ENCODE results near the gene CEP97.

The CEP97 gene

DNA sequence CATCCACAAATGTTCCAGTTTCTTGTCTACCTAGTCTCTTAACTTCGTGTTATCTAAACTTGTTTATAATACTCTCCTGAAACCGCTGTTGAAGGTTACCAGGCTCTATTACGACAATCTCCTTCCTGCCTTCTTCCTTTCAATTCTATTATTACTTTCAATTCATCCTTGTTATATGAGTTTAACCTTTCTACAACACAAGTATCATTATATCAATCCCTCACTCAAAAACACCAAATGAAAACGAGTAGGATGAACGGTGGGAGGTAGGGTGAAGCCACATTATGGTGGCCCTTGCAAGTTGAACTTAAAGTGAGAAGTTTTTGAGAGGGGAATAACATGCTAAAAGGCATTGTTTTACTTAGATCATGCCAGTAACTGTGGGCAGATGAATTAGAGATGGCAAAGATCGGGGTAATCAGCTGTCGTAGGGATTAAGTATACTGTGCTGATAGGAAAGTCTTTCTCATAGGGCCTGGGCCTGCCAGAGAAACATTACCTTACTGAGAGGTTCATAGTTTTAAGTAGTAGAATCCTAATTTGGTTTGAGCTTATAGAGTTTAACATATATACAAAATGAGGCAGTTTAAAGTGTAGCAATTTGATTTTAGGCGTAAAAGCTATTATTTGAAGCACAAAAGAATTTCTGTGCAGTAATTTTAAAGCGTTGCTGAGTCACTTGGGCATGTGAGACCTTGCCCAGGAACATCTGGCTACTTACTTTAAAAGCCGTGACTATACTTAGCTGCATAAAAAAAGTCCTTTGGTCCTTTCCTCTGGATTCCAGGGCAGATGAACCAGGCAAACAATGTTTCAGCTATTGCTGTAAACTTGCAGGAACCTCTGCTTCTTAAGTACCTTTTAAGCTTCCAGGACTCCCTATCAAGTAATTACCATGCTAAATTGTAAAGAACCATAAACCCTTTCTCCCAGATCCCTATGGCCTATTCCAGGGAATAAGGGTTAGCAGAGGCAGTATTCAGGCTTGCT, 3.3 kb upstream of the CEP97 start:
- DNase-seq (ENCODE audit: low read depth): peak; percentile 27
- no peak for TF ChIP-seq MAX (IDR thresholded peaks at IDR 0.05; ENCODE audit: low read depth, low read length)
- TF ChIP-seq POLR2A (IDR thresholded peaks at IDR 0.05; ENCODE audit: extremely low read depth, insufficient read length): no peak
- no peak for TF ChIP-seq MYC (IDR thresholded peaks at IDR 0.05; ENCODE audit: low read depth, low read length)
- TF ChIP-seq, protein P1, sequence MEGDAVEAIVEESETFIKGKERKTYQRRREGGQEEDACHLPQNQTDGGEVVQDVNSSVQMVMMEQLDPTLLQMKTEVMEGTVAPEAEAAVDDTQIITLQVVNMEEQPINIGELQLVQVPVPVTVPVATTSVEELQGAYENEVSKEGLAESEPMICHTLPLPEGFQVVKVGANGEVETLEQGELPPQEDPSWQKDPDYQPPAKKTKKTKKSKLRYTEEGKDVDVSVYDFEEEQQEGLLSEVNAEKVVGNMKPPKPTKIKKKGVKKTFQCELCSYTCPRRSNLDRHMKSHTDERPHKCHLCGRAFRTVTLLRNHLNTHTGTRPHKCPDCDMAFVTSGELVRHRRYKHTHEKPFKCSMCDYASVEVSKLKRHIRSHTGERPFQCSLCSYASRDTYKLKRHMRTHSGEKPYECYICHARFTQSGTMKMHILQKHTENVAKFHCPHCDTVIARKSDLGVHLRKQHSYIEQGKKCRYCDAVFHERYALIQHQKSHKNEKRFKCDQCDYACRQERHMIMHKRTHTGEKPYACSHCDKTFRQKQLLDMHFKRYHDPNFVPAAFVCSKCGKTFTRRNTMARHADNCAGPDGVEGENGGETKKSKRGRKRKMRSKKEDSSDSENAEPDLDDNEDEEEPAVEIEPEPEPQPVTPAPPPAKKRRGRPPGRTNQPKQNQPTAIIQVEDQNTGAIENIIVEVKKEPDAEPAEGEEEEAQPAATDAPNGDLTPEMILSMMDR (IDR thresholded peaks at IDR 0.05; ENCODE audit: low read depth, low read length): no peak
- no peak overlapping the region for H3K4me3 ChIP-seq (ENCODE audit: low read depth, low read length)

GRCh38 chr3:101722394-101723173, 1.8 kb upstream of the CEP97 start:
- DNase-seq (ENCODE audit: low read depth): peak; percentile 78
- no peak overlapping the region for H3K4me3 ChIP-seq (ENCODE audit: low read depth, low read length)
- TF ChIP-seq POLR2A (IDR thresholded peaks at IDR 0.05; ENCODE audit: extremely low read depth, insufficient read length) (peak; percentile 10), MAX (IDR thresholded peaks at IDR 0.05; ENCODE audit: low read depth, low read length) (no peak)

DNA sequence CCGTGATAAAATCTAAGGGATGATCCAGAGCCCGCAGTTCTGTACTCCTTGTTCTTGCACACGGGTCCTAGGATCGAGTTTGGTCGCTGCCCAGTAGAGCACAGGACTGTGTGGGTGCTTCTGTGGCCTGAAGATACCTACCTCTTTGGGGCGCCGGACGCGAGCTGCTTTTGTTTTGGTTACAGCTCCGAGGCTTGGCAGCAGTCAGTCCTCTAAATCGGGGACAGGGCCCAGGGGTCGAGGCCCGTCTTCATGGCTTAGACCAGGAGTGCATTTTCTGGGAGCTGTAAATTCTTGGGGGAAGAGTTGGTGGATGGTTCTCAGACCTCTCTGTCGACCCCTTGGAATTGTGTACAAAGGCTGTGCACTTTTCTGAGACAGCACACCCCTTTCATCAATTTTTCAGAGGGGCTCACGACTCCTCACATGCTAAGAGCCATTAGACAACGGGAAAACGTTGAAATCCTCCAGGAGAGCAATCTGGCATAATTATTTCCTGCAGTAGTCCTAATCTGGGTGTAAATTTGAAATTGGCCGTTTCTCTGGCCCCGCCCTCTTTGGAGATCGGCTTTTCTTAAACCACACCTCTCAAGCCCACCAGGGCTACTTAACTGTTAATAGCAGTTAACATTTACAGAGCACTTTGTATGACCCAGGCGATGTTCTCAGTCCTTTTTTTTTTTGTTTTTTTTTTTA, 928 bp downstream of the CEP97 start:
- H3K4me3 ChIP-seq (ENCODE audit: low read depth, low read length): peak overlapping the region; percentile 97
- peak; percentile 48 for DNase-seq (ENCODE audit: low read depth)
- no peak for TF ChIP-seq MAX (IDR thresholded peaks at IDR 0.05; ENCODE audit: low read depth, low read length)
- no peak for TF ChIP-seq MYC (IDR thresholded peaks at IDR 0.05; ENCODE audit: low read depth, low read length)
- no peak for TF ChIP-seq POLR2A (IDR thresholded peaks at IDR 0.05; ENCODE audit: extremely low read depth, insufficient read length)
- TF ChIP-seq, protein P1 (IDR thresholded peaks at IDR 0.05; ENCODE audit: low read depth, low read length): no peak

DNA sequence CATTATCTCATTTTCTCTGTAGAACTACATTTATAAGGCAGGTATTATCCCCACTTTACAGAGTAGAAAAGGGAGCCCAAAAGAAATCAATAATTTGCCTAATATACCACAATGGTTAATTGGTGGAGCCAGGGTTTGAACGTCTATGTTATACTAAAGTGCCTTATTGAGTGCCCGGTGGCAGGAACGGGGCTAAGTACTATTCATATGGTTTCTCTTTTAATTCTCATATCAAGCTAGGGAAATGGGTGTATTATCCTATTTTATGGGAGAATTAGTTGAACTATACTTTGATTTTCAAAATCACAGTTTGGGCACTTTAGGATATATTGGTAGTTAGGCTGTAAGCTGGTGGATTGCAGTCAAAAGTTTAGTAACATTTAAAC, 1.5 kb downstream of the CEP97 start:
- TF ChIP-seq MAX (IDR thresholded peaks at IDR 0.05; ENCODE audit: low read depth, low read length) (no peak), POLR2A (IDR thresholded peaks at IDR 0.05; ENCODE audit: extremely low read depth, insufficient read length) (no peak)
- DNase-seq (ENCODE audit: low read depth): no peak
- peak overlapping the region; percentile 97 for H3K4me3 ChIP-seq (ENCODE audit: low read depth, low read length)

GRCh38 chr3:101729586-101729985, 5.2 kb downstream of the CEP97 start:
- no peak for DNase-seq (ENCODE audit: low read depth)
- no peak overlapping the region for H3K4me3 ChIP-seq (ENCODE audit: low read depth, low read length)
- TF ChIP-seq MYC (IDR thresholded peaks at IDR 0.05; ENCODE audit: low read depth, low read length) (no peak), POLR2A (IDR thresholded peaks at IDR 0.05; ENCODE audit: extremely low read depth, insufficient read length) (no peak), MAX (IDR thresholded peaks at IDR 0.05; ENCODE audit: low read depth, low read length) (no peak)
- TF ChIP-seq, protein P1 (IDR thresholded peaks at IDR 0.05; ENCODE audit: low read depth, low read length): no peak

DNA sequence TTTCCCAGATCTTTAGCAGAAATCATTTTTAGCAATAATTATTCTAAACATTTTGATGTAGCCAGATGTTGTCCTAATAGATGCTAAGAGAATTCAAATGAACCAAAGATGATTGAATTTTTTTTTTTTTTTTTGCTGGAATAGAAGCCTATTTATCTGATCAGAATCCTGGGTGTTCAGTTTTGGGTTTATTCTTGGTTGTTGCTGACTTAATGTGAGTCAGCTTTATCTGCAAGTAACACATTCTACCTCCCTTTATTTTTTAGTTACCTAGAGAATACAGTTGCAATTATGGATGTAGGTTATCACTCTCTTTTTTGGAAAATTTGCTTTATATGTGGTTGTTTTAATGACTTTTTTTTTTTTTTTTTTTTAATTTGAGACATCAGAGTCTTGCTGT, 6.4 kb downstream of the CEP97 start:
- TF ChIP-seq MYC (IDR thresholded peaks at IDR 0.05; ENCODE audit: low read depth, low read length): no peak
- H3K4me3 ChIP-seq (ENCODE audit: low read depth, low read length): no peak overlapping the region
- no peak for DNase-seq (ENCODE audit: low read depth)

Measured in NB4 (cell line).